Loucy (cell line): ENCODE measurements around the gene RBM19.

Experiments used
- H2AFZ ChIP-seq: fragments of 200-600 bp; sonication (generic); 2 replicates; pipeline ENCODE4 v1.6.0; 2016; ENCODE audit warnings: antibody characterized with exemption, mild to moderate bottlenecking, low read length, moderate library complexity
- H3F3A ChIP-seq: fragments of 200-600 bp; 2 replicates; pipeline ENCODE4 v1.6.0; 2016; ENCODE audit warnings: antibody characterized with exemption, low read depth, mild to moderate bottlenecking
- H3K27me3 ChIP-seq: fragments of 200-600 bp; sonication (generic); 2 replicates; pipeline ENCODE4 v1.6.1; 2014; ENCODE audit warnings: low read length, mild to moderate bottlenecking; ENCODE audit not compliant: insufficient read depth, poor library complexity, severe bottlenecking
- H3K36me3 ChIP-seq: fragments of 200-600 bp; sonication (generic); 2 replicates; pipeline ENCODE4 v1.6.1; 2016; ENCODE audit warnings: low read length; ENCODE audit not compliant: insufficient read depth
- H3K4me1 ChIP-seq: fragments of 200-600 bp; sonication (generic); 2 replicates; pipeline ENCODE4 v1.5.1; 2014; ENCODE audit warnings: low read length, mild to moderate bottlenecking; ENCODE audit not compliant: insufficient read depth, poor library complexity, severe bottlenecking
- H3K4me2 ChIP-seq: fragments of 200-600 bp; sonication (generic); 2 replicates; pipeline ENCODE4 v1.6.0; 2014; ENCODE audit warnings: antibody characterized with exemption, low read length, low read depth, mild to moderate bottlenecking; ENCODE audit not compliant: poor library complexity, severe bottlenecking
- H3K4me3 ChIP-seq: fragments of 200-600 bp; sonication (generic); 2 replicates; pipeline ENCODE4 v1.5.1; 2014; ENCODE audit warnings: low read length, mild to moderate bottlenecking, mixed read lengths; ENCODE audit not compliant: poor library complexity, severe bottlenecking
- H3K79me2 ChIP-seq: fragments of 200-600 bp; sonication (generic); 2 replicates; pipeline ENCODE4 v1.6.1; 2014; ENCODE audit warnings: low read length; ENCODE audit not compliant: insufficient read depth
- H3K9ac ChIP-seq: fragments of 200-600 bp; sonication (generic); 2 replicates; pipeline ENCODE4 v1.6.0; 2014; ENCODE audit warnings: mild to moderate bottlenecking, low read depth, low read length, moderate library complexity; ENCODE audit not compliant: poor library complexity, severe bottlenecking
- H3K9me2 ChIP-seq: fragments of 200-600 bp; sonication (generic); replicated peaks from 2 replicates; pipeline ENCODE4 v1.6.1; 2016; ENCODE audit warnings: low read depth, low read length, mixed read lengths
- H3K9me3 ChIP-seq: fragments of 200-600 bp; sonication (generic); 2 replicates; pipeline ENCODE4 v1.6.1; 2014; ENCODE audit warnings: mild to moderate bottlenecking, antibody characterized with exemption, low read length, low read depth; ENCODE audit not compliant: insufficient read depth
- H4K20me1 ChIP-seq: fragments of 200-600 bp; sonication (generic); 2 replicates; pipeline ENCODE4 v1.6.0; 2014; ENCODE audit warnings: antibody characterized with exemption, low read length, mild to moderate bottlenecking; ENCODE audit not compliant: insufficient read depth, poor library complexity, severe bottlenecking
- EZH2phosphoT487 ChIP-seq: fragments of 200-600 bp; IDR thresholded peaks from 2 replicates; pipeline ENCODE4 v1.6.1; 2018; ENCODE audit warnings: antibody characterized with exemption, mild to moderate bottlenecking, moderate library complexity, borderline replicate concordance
- TF ChIP-seq, protein P1 (sequence below): fragments of 200-600 bp; sonication (generic); conservative IDR thresholded peaks from 2 replicates; pipeline ENCODE4 v1.5.1; 2014; ENCODE audit warnings: mild to moderate bottlenecking, antibody characterized with exemption, low read length

RBM19 gene

DNA sequence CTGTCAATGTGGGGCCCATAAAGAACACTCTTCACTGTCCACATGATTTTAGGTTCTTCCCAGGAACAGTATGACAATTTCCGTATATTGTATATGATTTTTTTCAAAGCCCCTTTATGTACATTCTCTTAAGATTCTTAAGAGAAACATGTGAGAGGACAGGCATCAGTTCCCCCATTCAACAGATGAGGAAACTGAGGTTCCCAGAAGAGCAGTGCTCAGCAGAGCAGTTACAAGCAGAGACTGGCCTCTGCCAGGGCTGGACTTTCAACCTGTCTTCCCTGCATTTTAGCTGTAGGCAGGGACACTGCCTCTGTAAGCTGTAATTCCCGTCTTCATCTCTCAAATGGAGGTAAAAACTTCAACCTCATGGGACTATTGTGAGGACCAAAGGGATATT, 77.7 kb downstream of the RBM19 start:
- no peaks in the 10 kb centered on the region for H3K79me2 ChIP-seq
- H3K9me2 ChIP-seq: no peaks in the 10 kb centered on the region
- TF ChIP-seq EZH2phosphoT487: no peak
- TF ChIP-seq, protein P1, sequence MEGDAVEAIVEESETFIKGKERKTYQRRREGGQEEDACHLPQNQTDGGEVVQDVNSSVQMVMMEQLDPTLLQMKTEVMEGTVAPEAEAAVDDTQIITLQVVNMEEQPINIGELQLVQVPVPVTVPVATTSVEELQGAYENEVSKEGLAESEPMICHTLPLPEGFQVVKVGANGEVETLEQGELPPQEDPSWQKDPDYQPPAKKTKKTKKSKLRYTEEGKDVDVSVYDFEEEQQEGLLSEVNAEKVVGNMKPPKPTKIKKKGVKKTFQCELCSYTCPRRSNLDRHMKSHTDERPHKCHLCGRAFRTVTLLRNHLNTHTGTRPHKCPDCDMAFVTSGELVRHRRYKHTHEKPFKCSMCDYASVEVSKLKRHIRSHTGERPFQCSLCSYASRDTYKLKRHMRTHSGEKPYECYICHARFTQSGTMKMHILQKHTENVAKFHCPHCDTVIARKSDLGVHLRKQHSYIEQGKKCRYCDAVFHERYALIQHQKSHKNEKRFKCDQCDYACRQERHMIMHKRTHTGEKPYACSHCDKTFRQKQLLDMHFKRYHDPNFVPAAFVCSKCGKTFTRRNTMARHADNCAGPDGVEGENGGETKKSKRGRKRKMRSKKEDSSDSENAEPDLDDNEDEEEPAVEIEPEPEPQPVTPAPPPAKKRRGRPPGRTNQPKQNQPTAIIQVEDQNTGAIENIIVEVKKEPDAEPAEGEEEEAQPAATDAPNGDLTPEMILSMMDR: no peak
- no peaks in the 10 kb centered on the region for H4K20me1 ChIP-seq
- no peaks in the 10 kb centered on the region for H3K9me3 ChIP-seq
- no peaks in the 10 kb centered on the region for H3K36me3 ChIP-seq
- H3K4me2 ChIP-seq: no peak overlapping the region
- no peak overlapping the region for H2AFZ ChIP-seq
- H3K27me3 ChIP-seq: no peaks in the 10 kb centered on the region
- no peak overlapping the region for H3K9ac ChIP-seq
- H3K4me3 ChIP-seq: no peak overlapping the region
- no peaks in the 10 kb centered on the region for H3K4me1 ChIP-seq
- H3F3A ChIP-seq: no peaks in the 10 kb centered on the region

DNA sequence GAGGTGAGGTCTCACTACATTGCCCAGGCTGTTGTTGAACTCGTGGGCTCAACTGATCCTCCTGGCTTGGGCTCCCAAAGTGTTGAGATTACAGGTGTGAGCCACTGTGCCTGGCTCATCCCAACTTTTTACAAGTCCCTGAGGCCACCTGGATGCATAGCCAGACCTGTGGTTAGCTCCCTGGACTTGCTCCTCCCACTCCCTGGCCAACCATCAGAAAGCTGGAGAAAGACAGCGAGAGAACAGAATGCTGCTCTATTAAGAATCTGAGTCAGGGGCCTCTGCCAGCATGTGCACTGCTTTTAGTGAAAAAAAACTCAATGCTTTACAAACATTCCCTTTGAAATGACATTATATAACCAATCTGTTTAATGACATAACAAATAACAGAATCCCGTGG, 78.2 kb downstream of the RBM19 start:
- Histone ChIP-seq H3K36me3 (no peaks in the 10 kb centered on the region), H3K4me2 (no peak overlapping the region), H3F3A (no peaks in the 10 kb centered on the region), H4K20me1 (no peaks in the 10 kb centered on the region), H3K27me3 (no peaks in the 10 kb centered on the region), H3K79me2 (no peaks in the 10 kb centered on the region), H3K9me2 (no peaks in the 10 kb centered on the region), H3K4me1 (no peaks in the 10 kb centered on the region), H2AFZ (no peak overlapping the region), H3K4me3 (no peak overlapping the region), H3K9me3 (no peaks in the 10 kb centered on the region), H3K9ac (no peak overlapping the region)
- TF ChIP-seq, protein P1: no peak
- no peak for TF ChIP-seq EZH2phosphoT487

DNA sequence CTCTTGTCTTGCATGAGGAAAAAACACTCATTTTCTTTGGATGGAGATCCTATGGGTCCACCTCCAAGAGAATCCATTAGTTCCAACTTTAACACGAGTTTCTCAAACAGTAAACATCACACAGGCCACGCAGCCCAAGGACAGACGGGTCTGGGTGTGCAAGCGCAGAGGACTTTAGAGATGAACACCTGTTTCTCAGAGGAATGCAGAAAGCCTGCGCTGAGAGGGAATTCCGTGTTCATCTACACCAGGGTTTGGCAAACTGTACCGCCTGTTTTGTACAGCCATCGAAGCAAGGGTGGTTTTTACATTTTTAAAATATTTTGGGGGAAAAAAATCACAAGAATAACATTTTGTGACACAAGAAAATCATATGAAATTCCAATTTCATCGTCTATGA, 79.4 kb downstream of the RBM19 start:
- no peak overlapping the region for H3K4me2 ChIP-seq
- H3K27me3 ChIP-seq: no peaks in the 10 kb centered on the region
- no peaks in the 10 kb centered on the region for H4K20me1 ChIP-seq
- H3K4me3 ChIP-seq: no peak overlapping the region
- no peak overlapping the region for H2AFZ ChIP-seq
- H3K9me3 ChIP-seq: no peaks in the 10 kb centered on the region
- H3K4me1 ChIP-seq: no peaks in the 10 kb centered on the region
- H3K9ac ChIP-seq: no peak overlapping the region
- H3F3A ChIP-seq: no peaks in the 10 kb centered on the region
- no peaks in the 10 kb centered on the region for H3K36me3 ChIP-seq
- TF ChIP-seq EZH2phosphoT487: no peak
- TF ChIP-seq, protein P1: no peak
- H3K79me2 ChIP-seq: no peaks in the 10 kb centered on the region
- no peaks in the 10 kb centered on the region for H3K9me2 ChIP-seq
